CD14-positive monocyte (primary cell): Measurements from ENCODE around the gene BHLHA9. TPM values are rescaled to one million over a fixed set of nuclear protein-coding genes. Genes with fewer than 3 reads are reported as not detected.

Experiments
- DNase-seq, 3 donors: peaks; one replicate each; pipeline ENCODE4 v3.0.0-alpha.2; 2011 to 2022
- H2AFZ ChIP-seq: 2 replicates; pipeline ENCODE4 v1.6.0; 2012; ENCODE audit warnings: mild to moderate bottlenecking, low read depth, low read length, inconsistent platforms; ENCODE audit not compliant: insufficient read depth, poor library complexity, severe bottlenecking
- H3K27ac ChIP-seq, 2 donors: 1 replicate in 1 of 2; 2 replicates in 1 of 2; pipeline ENCODE4 v1.5.1; 2012 to 2013; ENCODE audit warnings: low read length in 2 of 2, control low read depth in 1 of 2, inconsistent platforms in 1 of 2, low read depth in 1 of 2, mild to moderate bottlenecking in 1 of 2
- H3K27me3 ChIP-seq, 2 donors: one replicate each; pipeline versions ENCODE4 v1.6.0 to v1.6.1; 2011 to 2013; ENCODE audit warnings: low read length in 2 of 2; ENCODE audit not compliant: control insufficient read depth in 2 of 2, insufficient read depth in 2 of 2
- H3K36me3 ChIP-seq, 2 donors: replicated peaks in 1 of 2; 1 replicate in 1 of 2; 2 replicates in 1 of 2; pipeline versions ENCODE4 v1.5.1 to v1.6.1; 2012 to 2013; ENCODE audit warnings: low read length in 2 of 2, control low read depth in 1 of 2, inconsistent platforms in 1 of 2, mild to moderate bottlenecking in 1 of 2; ENCODE audit not compliant: insufficient read depth in 2 of 2, control insufficient read depth in 1 of 2
- H3K4me1 ChIP-seq, 2 donors: 1 replicate in 1 of 2; 2 replicates in 1 of 2; pipeline versions ENCODE4 v1.5.1 to v1.6.1; 2012 to 2013; ENCODE audit warnings: low read length in 2 of 2, control low read depth in 1 of 2, inconsistent platforms in 1 of 2, mild to moderate bottlenecking in 1 of 2, moderate library complexity in 1 of 2; ENCODE audit not compliant: insufficient read depth in 2 of 2, control insufficient read depth in 1 of 2
- H3K4me2 ChIP-seq: replicated peaks from 2 replicates; pipeline ENCODE3; 2012; ENCODE audit warnings: low read length, moderate library complexity, mild to moderate bottlenecking; ENCODE audit not compliant: poor library complexity, severe bottlenecking; ENCODE audit errors: extremely low read depth
- H3K4me3 ChIP-seq, 3 experiments: fragments of 200-600 bp in 1 of 3; sonication (generic) in 1 of 3; replicated peaks in 1 of 3; 1 replicate in 2 of 3; 2 replicates in 1 of 3; pipeline ENCODE4 v1.5.1; 2011 to 2013; ENCODE audit warnings: low read length in 3 of 3, mild to moderate bottlenecking in 3 of 3, control low read depth in 2 of 3, low read depth in 2 of 3, inconsistent platforms in 1 of 3, moderate library complexity in 1 of 3
- H3K79me2 ChIP-seq: 2 replicates; pipeline ENCODE4 v1.6.0; 2012; ENCODE audit warnings: mild to moderate bottlenecking, control low read depth, inconsistent platforms, low read length, moderate library complexity; ENCODE audit not compliant: insufficient read depth
- H3K9ac ChIP-seq: 2 replicates; pipeline ENCODE4 v1.6.0; 2017; ENCODE audit warnings: low read length, mild to moderate bottlenecking; ENCODE audit not compliant: insufficient read depth, poor library complexity, severe bottlenecking
- H3K9me3 ChIP-seq, 2 donors: replicated peaks in 1 of 2; 1 replicate in 1 of 2; 2 replicates in 1 of 2; pipeline versions ENCODE4 v1.5.1 to v1.6.1; 2012 to 2013; ENCODE audit warnings: low read length in 2 of 2, control low read depth in 1 of 2; ENCODE audit not compliant: control insufficient read depth in 1 of 2, insufficient read depth in 1 of 2
- H4K20me1 ChIP-seq: 2 replicates; pipeline ENCODE4 v1.6.0; 2012; ENCODE audit warnings: mild to moderate bottlenecking, low read length, control low read depth, moderate library complexity; ENCODE audit not compliant: insufficient read depth
- H3K27ac Mint-ChIP-seq, 7 donors: one replicate each; pipeline ENCODE4 v1.8.0; 2020; ENCODE audit warnings: mild to moderate bottlenecking in 7 of 7, mixed read lengths in 7 of 7, moderate library complexity in 6 of 7, inconsistent platforms in 2 of 7
- H3K27me3 Mint-ChIP-seq, 3 donors: one replicate each; pipeline ENCODE4 v1.8.0; 2021 to 2022; ENCODE audit warnings: low read depth in 3 of 3, mild to moderate bottlenecking in 3 of 3, mixed read lengths in 3 of 3, moderate library complexity in 3 of 3, inconsistent platforms in 1 of 3
- H3K36me3 Mint-ChIP-seq, 2 donors: one replicate each; pipeline ENCODE4 v1.8.0; 2020; ENCODE audit warnings: mixed read lengths in 2 of 2, inconsistent platforms in 1 of 2, mild to moderate bottlenecking in 1 of 2
- H3K4me1 Mint-ChIP-seq: one replicate; pipeline ENCODE4 v1.8.0; 2020; ENCODE audit warnings: mild to moderate bottlenecking, mixed read lengths
- H3K4me3 Mint-ChIP-seq, 2 donors: one replicate each; pipeline ENCODE4 v1.8.0; 2020; ENCODE audit warnings: mild to moderate bottlenecking in 2 of 2, mixed read lengths in 2 of 2, moderate library complexity in 1 of 2
- H3K9me3 Mint-ChIP-seq, 7 donors: one replicate each; pipeline ENCODE4 v1.8.0; 2020 to 2022; ENCODE audit warnings: mixed read lengths in 7 of 7, mild to moderate bottlenecking in 6 of 7, moderate library complexity in 6 of 7, inconsistent platforms in 2 of 7
- WGBS: methylation state at CpG from one replicate; pipeline ENCODE4 v1.1.5; 2013; ENCODE audit warnings: missing lambda C conversion rate; ENCODE audit not compliant: insufficient coverage; 5-methylcytosine and 5-hydroxymethylcytosine counted together
- intact Hi-C, 2 donors: fragments of 100-400 bp; cut with micrococcal nuclease; formaldehyde crosslinking; loops; one replicate each; pipeline versions ENCODE4 v1.15.0 to v1.15.1; 2023
- polyA plus RNA-seq, 3 donors: library from polyadenylated mRNA; depleted of rRNA in 1 of 3; unstranded in 2 of 3; stranded (reverse) in 1 of 3; fragments of 300-500 nt in 2 of 3; fragments of >200 nt in 1 of 3; fragmentation: Illumina TruSeq in 2 of 3; gene quantifications; 1 replicate in 2 of 3; 2 replicates in 1 of 3; pipeline ENCODE4 v1.2.3, GENCODE V29; 2012 to 2021
- TF ChIP-seq, protein P1 (sequence below): fragments of 200-600 bp; IDR thresholded peaks from one replicate; pipeline ENCODE4 v1.8.0; 2022; ENCODE audit warnings: antibody characterized with exemption, mild to moderate bottlenecking

The BHLHA9 gene
- polyA plus RNA-seq, 3 donors = not detected

DNA sequence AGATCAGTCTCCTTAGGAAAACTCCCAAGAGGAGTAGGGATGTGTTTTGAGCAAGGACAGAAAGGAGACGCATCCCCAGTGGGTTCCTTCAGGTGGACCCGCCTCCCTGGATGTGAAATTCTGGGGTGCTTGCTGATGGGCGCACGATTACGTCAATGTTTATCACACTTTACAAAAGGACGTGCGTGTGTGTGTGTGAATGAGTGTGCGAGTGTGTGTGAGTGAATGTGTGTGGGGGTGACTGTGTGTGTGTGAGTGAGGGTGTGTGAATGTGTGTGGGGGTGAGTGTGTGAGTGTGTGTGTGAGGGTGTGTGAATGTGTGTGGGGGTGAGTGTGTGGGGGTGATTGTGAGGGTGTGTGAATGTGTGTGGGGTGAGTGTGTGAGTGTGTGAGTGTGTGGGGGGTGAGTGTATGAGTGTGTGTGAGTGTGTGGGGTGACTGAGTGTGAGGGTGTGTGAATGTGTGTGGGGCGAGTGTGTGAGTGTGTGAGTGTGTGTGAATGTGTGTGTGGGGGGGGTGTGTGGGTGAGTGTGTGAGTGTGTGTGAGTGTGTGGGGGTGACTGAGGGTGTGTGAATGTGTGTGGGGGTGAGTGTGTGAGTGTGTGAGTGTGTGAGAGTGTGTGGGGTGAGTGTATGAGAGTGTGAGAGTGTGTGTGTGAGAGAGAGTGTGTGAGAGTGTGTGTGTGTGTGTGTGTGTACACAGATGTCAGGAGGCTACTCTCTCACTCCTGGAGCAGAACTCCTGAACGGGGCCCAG lies 5.1 kb downstream of the BHLHA9 start:
- H3K4me3 ChIP-seq = no peak overlapping the region
- no peaks in the 10 kb centered on the region for H3K79me2 ChIP-seq
- Mint-ChIP-seq H3K27me3 (peaks cover 50 to 75% (median 54%) of the 10 kb centered on the region in 3 donors), H3K9me3 (peaks cover 0 to 6% (median 0%) of the 10 kb centered on the region in 7 donors), H3K27ac (no peak overlapping the region), H3K4me3 (peak overlapping the region in 1 of 2 donors; percentile 76), H3K4me1 (peaks cover 8% of the 10 kb centered on the region), H3K36me3 (no peaks in the 10 kb centered on the region)
- H3K27ac ChIP-seq = no peak overlapping the region
- H4K20me1 ChIP-seq = no peaks in the 10 kb centered on the region
- H3K9me3 ChIP-seq = no peaks in the 10 kb centered on the region
- H3K36me3 ChIP-seq = no peaks in the 10 kb centered on the region
- intact Hi-C loops = loop anchor here in 1 of 2 donors (5.0 to 10.0 kb wide), 2 partner anchors 57 to 259 kb away; no protein-coding TSS in a partner anchor
- DNase-seq = no peak
- H2AFZ ChIP-seq = no peak overlapping the region
- TF ChIP-seq, protein P1, sequence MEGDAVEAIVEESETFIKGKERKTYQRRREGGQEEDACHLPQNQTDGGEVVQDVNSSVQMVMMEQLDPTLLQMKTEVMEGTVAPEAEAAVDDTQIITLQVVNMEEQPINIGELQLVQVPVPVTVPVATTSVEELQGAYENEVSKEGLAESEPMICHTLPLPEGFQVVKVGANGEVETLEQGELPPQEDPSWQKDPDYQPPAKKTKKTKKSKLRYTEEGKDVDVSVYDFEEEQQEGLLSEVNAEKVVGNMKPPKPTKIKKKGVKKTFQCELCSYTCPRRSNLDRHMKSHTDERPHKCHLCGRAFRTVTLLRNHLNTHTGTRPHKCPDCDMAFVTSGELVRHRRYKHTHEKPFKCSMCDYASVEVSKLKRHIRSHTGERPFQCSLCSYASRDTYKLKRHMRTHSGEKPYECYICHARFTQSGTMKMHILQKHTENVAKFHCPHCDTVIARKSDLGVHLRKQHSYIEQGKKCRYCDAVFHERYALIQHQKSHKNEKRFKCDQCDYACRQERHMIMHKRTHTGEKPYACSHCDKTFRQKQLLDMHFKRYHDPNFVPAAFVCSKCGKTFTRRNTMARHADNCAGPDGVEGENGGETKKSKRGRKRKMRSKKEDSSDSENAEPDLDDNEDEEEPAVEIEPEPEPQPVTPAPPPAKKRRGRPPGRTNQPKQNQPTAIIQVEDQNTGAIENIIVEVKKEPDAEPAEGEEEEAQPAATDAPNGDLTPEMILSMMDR = no peak
- H3K27me3 ChIP-seq = peaks cover 0 to 44% of the 10 kb centered on the region in 2 donors
- no peaks in the 10 kb centered on the region for H3K4me1 ChIP-seq
- no peak overlapping the region for H3K9ac ChIP-seq
- H3K4me2 ChIP-seq = no peak overlapping the region
- 84% methylated on average over 10 of the region's 10 CpGs for WGBS

GRCh38 chr17:1275962-1276736 lies 5.9 kb downstream of the BHLHA9 start:
- Histone ChIP-seq H3K27ac (no peak overlapping the region), H4K20me1 (no peaks in the 10 kb centered on the region), H2AFZ (peak overlapping the region; percentile 41), H3K9me3 (no peaks in the 10 kb centered on the region), H3K36me3 (no peaks in the 10 kb centered on the region), H3K4me2 (peak overlapping the region; percentile 41), H3K79me2 (no peaks in the 10 kb centered on the region), H3K9ac (no peak overlapping the region), H3K27me3 (peaks cover 0 to 42% of the 10 kb centered on the region in 2 donors), H3K4me1 (no peaks in the 10 kb centered on the region), H3K4me3 (no peak overlapping the region)
- H3K4me1 Mint-ChIP-seq = peaks cover 8% of the 10 kb centered on the region
- H3K36me3 Mint-ChIP-seq = no peaks in the 10 kb centered on the region
- WGBS = 11% methylated on average over 19 of the region's 28 CpGs
- H3K4me3 Mint-ChIP-seq = peak overlapping the region in 1 of 2 donors; percentile 60
- peaks cover 49 to 71% (median 53%) of the 10 kb centered on the region in 3 donors for H3K27me3 Mint-ChIP-seq
- H3K27ac Mint-ChIP-seq = peak overlapping the region in 1 of 7 donors; percentile 32
- H3K9me3 Mint-ChIP-seq = peaks cover 0 to 6% (median 0%) of the 10 kb centered on the region in 7 donors
- TF ChIP-seq, protein P1 = peak; percentile 88
- peak; percentile 38 to 58 (median 47) for DNase-seq
- intact Hi-C loops = loop anchor here in 1 of 2 donors (5.0 to 10.0 kb wide), 2 partner anchors 56 to 259 kb away; no protein-coding TSS in a partner anchor
